Measurements from ENCODE around the gene SCO2. TPM values are rescaled to one million over a fixed set of nuclear protein-coding genes. Genes with fewer than 3 reads are reported as not detected.

SCO2 gene
- total and polyA plus RNA-seq, 9 of the 15 experiments (the other 6 are each of a cell fraction or from before 2014, with no cell fraction given) = 0.34 to 4.0 (median 1.1) TPM; not detected in 3

- TF ChIP-seq, protein P1, sequence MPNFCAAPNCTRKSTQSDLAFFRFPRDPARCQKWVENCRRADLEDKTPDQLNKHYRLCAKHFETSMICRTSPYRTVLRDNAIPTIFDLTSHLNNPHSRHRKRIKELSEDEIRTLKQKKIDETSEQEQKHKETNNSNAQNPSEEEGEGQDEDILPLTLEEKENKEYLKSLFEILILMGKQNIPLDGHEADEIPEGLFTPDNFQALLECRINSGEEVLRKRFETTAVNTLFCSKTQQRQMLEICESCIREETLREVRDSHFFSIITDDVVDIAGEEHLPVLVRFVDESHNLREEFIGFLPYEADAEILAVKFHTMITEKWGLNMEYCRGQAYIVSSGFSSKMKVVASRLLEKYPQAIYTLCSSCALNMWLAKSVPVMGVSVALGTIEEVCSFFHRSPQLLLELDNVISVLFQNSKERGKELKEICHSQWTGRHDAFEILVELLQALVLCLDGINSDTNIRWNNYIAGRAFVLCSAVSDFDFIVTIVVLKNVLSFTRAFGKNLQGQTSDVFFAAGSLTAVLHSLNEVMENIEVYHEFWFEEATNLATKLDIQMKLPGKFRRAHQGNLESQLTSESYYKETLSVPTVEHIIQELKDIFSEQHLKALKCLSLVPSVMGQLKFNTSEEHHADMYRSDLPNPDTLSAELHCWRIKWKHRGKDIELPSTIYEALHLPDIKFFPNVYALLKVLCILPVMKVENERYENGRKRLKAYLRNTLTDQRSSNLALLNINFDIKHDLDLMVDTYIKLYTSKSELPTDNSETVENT (CRISPR knock-in tag; IDR thresholded peaks at IDR 0.05) = 0 out of 2 replicates have a peak, but pooled peaks have one; percentile 19
- TF ChIP-seq ZZZ3 (IDR thresholded peaks at IDR 0.05) (no peak), CBFA2T2 (conservative IDR thresholded peaks at IDR 0.05) (peak; percentile 83), TRIM25 (IDR thresholded peaks at IDR 0.05; ENCODE audit: borderline replicate concordance) (no peak), EGR1 (conservative IDR thresholded peaks at IDR 0.05) (peak; percentile 94), TBP (optimal IDR thresholded peaks at IDR 0.05; ENCODE audit: low read depth, low read length) (peak; percentile 64), ZBTB49 (CRISPR knock-in tag; IDR thresholded peaks at IDR 0.05; ENCODE audit: borderline replicate concordance) (no peak), MEIS2 (IDR thresholded peaks at IDR 0.05; ENCODE audit: partially characterized antibody) (peak; percentile 97), GMEB1 (CRISPR knock-in tag; IDR thresholded peaks at IDR 0.05) (no peak), ZNF639 (CRISPR knock-in tag; conservative IDR thresholded peaks at IDR 0.05 in 1 of 2, IDR thresholded peaks at IDR 0.05 in 1 of 2) (0 out of 4 replicates have a peak, but pooled peaks of 1 of the 2 experiments have one; percentile 10), HDAC1 (IDR thresholded peaks at IDR 0.05) (peak in 1 of 2 experiments; percentile 53; a peak in 1 of 4 replicates)
- TF ChIP-seq, protein P2, sequence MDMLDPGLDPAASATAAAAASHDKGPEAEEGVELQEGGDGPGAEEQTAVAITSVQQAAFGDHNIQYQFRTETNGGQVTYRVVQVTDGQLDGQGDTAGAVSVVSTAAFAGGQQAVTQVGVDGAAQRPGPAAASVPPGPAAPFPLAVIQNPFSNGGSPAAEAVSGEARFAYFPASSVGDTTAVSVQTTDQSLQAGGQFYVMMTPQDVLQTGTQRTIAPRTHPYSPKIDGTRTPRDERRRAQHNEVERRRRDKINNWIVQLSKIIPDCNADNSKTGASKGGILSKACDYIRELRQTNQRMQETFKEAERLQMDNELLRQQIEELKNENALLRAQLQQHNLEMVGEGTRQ (CRISPR knock-in tag; IDR thresholded peaks at IDR 0.05) = peak; percentile 97
Measured at GRCh38 chr22:50525104-50525857, at the start of gene SCO2 (continued).
